Dermis blood vessel endothelial cell (primary cell): Measurements from ENCODE around the gene DIO1. TPM values are rescaled to one million over a fixed set of nuclear protein-coding genes. Genes with fewer than 3 reads are reported as not detected.
"Not testable (repeated sequence)": the region's sequence is repeated elsewhere in the genome, so short reads cannot be mapped to it uniquely, and the experiment has no call there.

ENCODE experiments used
- DNase-seq: peaks from one replicate; pipeline ENCODE4 v3.0.0; 2010
- total RNA-seq: library from RNA; depleted of rRNA; stranded (reverse); fragments of >200 nt; gene quantifications from 2 replicates; pipeline ENCODE4 v1.2.3, GENCODE V29; 2014

Gene DIO1
- not detected in 2 replicates for total RNA-seq

DNA sequence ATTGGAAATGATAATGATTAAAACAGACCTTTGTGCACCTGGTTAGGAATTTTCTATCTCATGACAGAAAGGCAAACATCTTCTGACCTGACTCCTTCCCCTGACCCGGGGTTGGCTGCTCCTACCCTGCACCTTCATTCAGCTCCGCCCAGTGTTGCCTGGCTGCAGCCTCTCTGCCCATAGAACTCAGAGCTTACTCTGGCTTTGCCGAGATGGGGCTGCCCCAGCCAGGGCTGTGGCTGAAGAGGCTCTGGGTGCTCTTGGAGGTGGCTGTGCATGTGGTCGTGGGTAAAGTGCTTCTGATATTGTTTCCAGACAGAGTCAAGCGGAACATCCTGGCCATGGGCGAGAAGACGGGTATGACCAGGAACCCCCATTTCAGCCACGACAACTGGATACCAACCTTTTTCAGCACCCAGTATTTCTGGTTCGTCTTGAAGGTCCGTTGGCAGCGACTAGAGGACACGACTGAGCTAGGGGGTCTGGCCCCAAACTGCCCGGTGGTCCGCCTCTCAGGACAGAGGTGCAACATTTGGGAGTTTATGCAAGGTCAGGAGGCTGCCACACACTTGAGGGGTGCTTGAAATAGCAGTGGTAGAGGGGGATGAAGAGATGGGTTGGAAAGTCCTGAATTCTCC is at the start of gene DIO1:
Gene DIO1 (plus strand): TSS at position 189 of the 638 bp plus-strand sequence. CDS start 24 bp downstream, at position 213.
- no peak for DNase-seq

DNA sequence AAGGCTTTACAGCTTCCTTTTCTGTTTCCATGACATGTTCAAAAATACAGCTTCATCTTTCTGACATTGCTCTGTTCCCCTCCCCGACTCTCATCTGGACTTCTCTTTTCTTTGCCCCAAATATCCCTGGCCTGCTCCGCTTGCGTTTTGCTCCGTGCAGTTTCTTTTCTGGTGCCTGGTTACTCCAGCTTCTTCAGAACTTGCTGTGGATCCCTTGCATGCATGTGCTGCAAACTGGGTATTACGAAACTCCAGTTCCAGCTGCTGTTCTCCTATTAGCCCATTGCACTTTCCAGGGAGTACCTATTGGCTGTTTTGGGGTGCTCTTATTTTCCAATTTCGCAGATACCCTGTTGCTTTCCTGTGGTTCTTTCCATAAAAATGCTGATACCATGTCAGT is 46.0 kb upstream of the DIO1 start:
- DNase-seq: no peak

DNA sequence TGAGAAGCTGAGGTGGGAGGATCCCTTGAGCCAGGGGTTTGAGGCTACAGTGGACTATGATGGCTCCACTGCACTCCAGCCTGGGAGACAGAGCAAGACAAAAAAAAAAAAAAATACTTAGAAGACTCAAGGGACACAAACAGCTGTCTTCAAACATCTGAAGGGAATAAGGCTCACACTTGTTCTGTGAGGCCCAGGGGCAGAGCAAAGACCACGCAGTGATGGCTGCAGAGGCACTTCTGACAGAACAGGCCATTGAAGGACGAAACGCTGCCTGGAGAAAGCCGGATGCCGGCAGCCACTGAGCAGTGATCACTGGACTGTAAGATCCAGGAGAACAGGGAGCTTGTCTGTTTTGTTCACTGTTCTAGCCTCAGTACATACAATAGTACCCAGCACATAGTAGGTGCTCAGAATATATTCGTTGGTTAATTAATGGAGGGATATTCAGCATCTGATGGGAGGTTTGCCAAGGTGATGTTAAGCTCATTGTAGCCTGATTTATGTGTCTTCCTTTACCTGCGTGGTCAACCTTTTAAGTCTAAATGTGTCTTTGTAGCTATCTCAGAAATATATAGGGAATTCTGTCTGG is 43.8 kb upstream of the DIO1 start:
- no peak for DNase-seq

DNA sequence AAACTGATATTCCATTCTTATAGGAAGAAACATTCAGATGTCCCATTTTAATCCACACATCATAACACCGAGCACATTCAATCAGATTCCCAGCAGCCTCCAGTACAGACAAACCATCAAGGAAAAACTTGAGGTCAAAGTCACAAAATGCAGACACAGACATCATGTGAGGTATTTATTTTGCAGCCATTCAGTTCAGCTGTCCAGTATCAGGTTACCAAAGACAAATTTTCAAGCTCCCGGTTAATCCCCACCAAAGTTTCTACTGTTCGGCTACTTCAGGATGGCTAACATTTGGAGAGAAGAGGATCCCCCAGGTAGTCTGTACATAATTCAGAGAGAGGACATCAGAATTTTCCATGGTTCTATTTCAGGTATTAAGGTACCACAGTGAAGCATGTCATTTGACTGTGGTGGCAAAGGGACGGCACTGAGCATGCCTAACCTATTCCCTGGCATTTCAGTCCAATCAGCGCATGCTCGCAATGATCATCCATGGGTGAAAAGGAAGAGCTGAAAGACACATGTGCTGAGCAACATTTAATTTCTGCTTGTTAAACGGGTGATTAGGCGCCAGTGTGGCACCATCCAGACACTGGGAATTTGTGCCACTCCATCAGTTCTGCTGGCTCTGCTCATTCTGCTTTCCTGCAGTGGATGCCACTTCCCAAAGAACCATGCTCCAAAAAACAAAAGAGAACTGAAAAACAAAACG is 42.3 kb upstream of the DIO1 start:
- no peak for DNase-seq

DNA sequence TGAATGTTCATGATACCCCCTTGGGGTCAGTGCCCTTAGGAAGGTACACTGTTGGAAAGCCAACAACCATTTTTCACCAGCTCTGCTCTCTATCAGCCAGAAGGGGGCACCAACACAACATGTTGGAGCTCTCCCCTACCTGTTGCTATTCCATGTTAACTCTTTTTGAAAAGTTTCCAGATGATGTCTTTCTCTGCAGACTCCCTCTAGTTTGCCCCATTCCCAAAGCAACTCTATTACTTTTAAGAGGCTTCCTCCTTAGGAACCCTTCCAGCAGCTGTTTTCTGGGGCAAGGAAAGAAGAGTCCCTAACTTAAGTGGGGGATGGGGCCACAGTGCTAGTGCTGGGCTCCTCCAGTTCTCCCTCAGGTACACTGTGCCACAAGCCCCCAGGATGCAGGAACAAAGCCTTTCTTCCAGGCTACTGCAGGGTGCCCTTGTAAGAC is 33.0 kb upstream of the DIO1 start:
- DNase-seq: peak; percentile 74

DNA sequence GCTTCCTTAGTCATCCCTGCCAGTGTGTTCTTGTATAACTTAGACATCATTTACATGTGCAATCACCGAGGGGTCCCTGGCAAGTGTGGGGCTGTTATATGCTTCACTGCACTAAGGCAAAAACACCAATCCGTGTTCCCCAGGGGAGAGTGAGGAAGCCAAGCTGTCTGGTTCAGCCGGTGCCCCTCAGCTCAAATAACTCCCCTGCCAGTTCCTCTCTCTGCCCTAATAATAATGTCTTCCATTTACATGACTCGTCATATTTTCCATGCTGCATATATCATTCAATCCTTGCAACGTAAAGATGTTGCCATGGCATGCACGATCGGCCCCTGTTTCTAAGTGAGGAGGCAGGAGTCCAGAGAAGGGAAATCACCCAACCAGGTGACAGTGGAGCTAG is 31.5 kb upstream of the DIO1 start:
- DNase-seq: no peak

DNA sequence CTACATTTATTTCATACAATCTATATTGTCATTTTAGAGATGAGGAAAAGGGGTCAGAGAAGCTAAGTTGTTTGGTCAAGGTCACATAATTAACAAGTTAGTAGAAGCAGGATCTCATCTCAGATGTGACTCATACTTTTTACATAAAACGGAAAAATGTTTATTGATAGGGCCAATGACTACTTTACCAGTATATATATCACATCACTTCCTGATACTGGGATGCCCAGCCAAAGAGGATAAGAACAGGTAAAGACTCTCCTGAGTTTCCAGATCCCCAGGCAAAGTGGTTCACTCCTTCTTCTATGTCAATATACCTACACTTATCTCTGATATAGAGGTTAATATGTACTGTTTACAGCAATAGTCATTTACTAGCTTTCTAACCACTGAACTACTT is 25.4 kb upstream of the DIO1 start:
- peak; percentile 17 for DNase-seq

DNA sequence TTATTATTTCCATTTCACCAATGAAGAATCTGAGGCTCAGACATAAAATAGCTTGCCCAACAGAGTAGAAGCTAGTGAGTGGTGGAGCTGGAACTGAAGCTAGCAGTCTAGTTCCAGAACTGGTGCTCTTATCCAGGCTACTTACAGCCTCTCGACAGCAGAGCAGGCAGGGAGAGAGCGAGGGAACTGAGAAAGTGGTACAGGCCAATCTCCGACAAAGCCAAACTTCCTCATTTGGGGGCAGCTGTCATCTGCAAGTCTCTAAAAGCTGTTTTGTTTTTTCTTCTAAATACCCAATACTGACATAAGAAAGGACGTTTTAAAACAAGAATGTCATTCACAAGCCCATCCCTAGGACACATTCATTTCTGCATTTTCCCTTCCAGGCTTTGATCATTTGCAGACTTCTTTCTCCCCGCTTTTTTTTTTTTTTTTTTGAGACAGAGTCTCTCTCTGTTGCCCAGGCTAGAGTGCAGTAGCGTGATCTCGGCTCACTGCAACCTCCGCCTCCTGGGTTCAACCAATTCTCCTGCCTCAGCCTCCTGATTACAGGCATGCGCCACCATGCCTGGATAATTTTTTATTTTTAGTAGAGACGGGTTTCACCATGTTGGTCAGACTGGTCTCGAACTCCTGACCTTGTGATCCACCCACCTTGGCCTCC is 24.4 kb upstream of the DIO1 start:
- no peak for DNase-seq

DNA sequence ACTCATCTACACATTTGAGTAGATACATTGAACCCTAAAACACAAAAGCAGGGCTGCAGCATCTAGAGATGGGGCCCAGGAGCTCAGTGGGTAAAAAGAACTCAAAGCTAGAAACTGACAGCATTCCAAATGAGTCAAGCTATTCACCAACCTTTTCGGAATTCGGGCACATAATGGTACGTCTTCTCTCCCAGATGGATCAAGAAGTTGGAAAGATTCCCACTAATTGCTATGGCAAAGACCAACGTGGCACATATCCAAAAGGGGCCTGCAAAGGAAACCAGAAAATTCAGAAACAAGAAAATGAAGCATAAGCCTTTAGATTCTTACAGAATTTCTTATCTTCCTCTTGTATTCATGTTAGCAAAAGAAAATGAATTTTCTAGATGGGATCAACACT is 22.8 kb upstream of the DIO1 start:
- DNase-seq: no peak

DNA sequence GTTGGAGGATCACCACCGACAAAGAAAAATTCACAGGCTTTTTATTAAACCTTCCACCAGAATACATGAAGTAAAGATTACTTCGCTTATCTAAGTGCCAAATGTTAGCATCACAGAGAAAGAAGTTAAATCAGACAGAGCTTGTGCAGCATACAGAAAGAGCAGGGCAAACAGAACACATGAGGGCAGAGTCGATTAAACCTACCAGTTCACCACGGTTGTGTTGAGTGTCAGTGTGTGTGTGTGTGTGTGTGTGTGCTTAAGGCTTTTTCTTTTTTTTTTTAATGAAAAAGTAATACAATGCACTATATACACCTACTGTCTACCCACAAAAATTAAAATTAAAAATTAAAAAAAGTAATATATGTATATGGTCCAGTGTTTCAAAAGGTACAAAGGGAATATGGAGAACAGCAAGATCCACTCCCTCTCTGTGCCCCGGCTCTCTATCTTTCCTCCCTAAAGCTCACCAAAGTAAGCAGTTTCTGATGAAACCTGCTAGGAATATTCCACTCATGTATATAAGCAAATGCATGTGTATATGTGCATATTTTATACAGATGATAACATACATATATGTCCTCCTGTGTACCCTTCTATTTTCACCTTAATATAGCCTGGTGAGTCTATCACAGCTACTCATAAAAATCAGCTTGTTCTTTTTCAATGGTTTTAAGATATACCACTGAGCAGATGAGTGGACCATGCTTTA is 22.1 kb upstream of the DIO1 start:
- no peak for DNase-seq

DNA sequence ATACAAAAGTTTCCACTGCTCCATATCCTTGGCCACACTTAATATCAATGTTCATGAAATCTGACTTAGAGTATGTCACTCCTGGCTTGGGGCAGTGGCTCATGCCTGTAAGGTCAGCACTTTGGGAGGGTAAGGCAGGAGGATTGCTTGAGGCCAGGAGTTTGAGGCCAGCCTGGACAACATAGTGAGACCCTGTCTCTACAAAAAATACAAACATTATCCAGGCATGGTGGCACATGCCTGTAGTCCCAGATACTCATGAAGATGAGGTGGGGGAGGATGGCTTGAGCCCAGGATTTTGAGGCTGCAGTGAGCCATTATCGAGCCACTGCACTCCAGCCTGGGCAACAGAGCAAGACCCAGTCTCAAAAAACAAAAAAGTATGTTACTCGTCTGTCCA is 18.8 kb upstream of the DIO1 start:
- not testable (repeated sequence) for DNase-seq

DNA sequence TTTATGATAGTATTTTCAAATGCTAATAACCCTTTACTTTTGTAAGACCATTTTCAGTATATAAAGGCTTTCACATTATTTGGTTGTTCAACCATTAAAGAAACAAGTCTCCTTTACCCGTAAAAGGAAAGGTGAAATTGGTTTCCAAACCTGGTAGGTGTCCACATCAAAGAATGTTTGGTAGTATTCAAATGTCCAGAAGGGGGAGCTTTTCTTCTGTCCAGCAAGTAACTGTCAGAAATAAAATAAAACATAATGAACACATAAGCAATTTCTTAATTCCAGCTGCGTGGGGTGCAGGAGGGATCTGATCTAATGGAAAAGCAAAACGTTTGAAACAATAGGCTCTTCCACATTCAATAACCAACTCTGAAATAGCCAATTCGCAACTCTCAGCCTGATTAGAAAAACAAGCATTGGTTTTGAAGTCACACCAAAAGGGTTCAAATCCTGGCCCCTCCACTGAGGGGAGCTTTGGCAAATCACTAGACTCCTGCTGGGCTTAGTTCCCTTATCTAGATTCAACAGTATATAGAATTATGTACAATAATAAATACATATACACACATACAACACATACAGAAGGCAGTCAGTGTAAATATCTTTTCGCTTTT is 15.4 kb upstream of the DIO1 start:
- DNase-seq: peak; percentile 76

DNA sequence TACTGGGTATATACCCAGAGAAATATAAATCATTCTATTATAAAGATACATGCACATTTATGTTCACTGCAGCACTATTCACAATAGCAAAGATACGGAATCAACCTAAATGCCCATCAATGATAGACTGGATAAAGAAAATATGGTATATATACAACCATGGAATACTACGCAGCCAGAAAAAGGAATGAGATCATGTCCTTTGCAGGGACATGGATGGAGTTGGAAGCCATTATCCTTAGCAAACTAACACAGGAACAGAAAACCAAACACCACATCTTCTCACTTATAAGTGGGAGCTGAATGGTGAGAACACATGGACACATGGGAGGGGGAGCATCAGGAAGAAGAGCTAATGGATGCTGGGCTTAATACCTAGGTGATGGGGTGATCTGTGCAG is 12.1 kb upstream of the DIO1 start:
- not testable (repeated sequence) for DNase-seq

DNA sequence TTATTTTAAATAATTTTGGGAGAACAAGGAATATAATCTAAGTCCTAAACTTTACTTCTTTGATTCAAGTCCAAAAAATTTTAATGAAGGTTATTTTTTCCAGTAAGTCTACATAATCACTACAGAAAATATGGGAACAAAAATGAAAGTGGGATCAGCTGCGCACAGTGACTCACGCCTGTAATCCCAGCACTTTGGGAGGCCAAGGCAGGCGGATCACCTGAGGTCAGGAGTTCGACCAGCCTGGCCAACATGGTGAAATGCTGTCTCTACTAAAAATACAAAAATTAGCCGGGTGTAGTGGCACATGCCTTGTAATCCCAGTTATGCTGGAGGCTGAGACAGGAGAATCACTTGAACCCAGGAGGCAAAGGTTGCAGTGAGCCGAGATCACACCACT is 10.4 kb upstream of the DIO1 start:
- DNase-seq: not testable (repeated sequence)

DNA sequence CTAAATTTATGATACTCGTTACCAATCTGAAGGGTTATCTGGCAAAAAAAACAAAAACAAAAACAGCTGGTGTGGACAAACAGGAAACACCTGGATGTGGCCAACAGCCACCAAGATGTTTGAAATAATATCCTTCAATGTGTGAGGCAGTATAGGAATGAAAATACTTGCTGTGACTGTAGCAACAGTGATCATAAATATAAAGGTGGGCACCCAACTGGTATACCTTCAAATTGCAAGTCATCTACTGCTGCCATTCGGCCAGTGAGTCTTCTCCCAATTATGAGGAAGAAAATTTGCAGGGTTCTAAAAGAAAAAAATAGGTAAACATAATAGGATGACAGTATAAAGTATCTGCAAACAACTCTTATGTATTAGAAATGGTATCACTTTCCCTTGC is 5.3 kb upstream of the DIO1 start:
- peak; percentile 30 for DNase-seq

DNA sequence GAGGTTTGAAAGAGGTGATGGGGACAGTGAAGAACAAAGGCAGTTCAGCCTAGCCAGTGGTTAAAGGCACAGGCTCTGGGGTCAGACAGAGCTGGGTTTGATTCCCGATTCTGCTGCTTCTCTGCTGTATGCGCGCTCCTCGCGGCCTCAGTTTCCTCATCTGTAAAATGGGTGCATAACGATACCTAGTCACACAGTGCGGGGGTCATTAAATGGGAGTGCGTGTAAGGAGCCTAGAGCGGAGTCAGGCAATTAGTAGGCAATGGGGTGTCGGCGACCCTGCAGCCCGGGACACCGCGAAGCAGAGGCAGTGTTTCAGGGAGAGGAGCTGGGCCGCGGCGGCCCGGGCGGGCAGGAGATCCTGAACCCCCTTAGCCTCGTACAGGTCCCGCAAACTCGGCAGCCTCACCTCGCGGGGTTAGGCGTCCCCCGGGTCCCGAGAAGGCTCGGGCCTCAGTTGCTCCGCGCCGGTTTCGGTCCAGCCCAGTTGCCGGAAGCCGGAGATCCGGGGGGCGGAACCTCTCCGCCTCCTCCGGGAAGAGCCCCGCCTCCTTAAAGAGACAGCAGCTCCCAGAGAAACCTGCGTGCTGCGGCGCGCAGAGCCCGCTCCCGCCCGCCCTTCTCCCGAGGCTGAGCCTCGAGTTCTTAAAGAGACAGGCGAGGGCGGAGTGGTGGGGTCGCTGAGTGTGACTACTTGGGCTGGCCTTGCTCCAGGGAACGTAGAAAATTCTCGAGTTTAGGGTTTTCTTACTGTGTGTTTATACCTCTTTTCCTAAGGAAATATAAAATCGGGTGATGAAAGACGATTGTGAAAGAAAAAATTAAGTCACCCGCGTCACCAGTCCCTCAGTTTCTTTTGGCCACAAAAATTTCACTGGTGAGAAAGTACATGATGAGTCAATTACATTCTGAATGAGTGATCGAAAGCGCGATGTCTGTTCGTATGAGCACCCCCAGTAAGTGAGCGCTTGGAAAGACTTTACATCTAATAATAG is 4.4 kb upstream of the DIO1 start, which contains the start of gene YIPF1:
Gene YIPF1 (minus strand): TSS at position 494 of the 995 bp plus-strand sequence. CDS start 860 bp downstream, outside the sequence.
- peak; percentile 88 for DNase-seq

DNA sequence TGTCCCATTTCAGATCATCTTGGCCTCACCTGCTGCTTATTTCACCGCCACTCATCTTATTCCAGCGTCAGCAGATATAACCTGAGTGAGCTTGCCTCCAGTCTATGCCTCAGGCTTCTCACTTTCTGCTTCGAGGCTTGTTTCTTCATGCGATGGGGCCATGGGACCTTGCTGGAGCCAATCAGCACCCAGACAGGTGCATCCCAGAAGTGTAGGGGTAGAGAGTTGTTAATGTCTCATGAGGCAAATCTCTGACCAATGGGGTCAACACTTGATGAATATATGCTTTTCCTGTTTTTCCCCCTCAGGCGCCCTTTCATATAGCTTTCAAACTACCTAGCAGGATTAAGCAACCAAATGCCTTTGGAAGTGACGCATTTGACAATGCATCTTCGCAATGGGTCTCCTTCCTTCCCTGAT is 3.5 kb upstream of the DIO1 start:
- DNase-seq: no peak

DNA sequence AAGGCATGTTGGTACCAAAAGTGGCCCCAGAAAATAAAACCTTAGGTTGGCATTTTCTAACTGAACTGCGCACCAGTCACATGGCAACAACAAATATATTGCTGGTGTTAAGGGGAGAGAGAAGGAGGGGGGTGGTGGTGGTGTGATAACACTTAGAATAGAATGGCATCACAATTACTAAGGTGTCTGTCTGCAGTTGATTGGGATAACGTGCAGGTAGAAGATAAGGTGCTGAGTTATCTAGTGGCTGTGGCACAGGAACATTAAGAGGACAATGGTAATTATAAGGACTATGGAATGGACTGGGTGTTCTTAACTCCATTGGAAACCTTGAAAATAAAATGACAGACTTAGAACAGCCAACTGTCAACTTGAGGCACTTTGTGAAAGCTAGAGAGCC is 3.0 kb upstream of the DIO1 start:
- DNase-seq: no peak

DNA sequence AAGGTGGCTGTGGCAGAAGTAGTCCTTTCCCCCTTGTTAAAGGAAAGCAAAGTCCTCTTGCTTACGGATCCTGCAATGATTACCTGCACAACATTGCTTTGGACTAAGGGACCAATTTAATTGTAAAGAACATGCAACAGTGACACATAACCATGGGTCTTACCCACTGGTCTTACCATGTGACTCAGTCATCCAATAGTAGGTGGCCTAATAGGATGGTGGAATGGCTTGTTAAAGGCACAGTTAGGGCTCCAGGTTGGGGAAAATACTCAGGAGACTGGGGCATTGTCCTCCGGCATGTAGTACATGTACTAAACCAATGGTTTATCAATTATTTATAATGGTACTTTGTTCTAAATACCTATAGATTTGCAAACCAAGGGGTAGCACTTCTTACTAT is 2.3 kb upstream of the DIO1 start:
- no peak for DNase-seq

DNA sequence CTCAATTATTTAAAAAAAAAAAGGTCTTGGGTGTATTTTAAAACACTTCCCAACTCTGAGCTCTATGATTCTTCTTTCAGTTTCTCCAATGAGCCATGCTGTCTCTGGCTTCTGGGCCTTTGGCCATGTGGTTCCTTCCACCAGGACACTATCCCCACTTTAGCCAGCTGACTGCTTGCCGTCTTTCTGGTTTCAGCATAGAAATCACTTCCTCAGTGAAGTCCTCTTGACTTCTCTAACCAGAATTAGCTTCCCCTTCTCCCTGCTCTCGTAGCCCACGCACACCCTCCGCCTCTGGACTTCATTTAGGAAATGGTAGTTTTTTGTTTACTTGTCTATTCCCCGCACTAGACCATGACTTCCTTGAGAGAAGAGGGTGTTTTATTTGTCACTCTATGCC is 1.1 kb upstream of the DIO1 start:
- no peak for DNase-seq

DNA sequence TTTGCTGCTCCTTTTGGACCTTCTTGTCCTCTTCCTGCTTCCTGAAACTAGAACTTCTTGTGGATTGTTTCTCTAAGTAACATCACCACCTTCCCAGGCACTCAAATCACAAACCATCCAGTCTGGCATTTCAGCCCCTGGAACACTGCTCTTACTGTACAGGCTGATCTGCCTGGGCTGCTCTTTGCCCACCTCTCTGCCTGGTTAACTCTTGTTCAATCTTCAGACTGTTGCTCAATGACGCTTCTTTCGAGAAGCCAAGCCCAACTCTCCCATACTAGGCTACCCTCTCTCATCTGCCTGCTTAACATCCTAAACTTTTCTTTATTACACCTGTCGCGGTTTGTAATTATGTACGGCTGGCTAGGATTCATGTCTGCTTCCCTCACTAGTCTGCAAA is 657 bp downstream of the DIO1 start:
- DNase-seq: no peak
